HG02798 (cell line): Measurements from ENCODE around the gene ASPHD1.
A peak's percentile ranks its signal among the peaks of the same experiment; 100 is the strongest.
"Not testable (repeated sequence)": the region's sequence is repeated elsewhere in the genome, so short reads cannot be mapped to it uniquely, and the experiment has no call there.

Experiments
- ATAC-seq: cut with Tn5 transposase; IDR thresholded peaks from one replicate; pipeline ENCODE4 v1.9.1; 2021; ENCODE audit warnings: mild to moderate bottlenecking; ENCODE audit not compliant: unreplicated experiment, poor library complexity

Gene ASPHD1

DNA sequence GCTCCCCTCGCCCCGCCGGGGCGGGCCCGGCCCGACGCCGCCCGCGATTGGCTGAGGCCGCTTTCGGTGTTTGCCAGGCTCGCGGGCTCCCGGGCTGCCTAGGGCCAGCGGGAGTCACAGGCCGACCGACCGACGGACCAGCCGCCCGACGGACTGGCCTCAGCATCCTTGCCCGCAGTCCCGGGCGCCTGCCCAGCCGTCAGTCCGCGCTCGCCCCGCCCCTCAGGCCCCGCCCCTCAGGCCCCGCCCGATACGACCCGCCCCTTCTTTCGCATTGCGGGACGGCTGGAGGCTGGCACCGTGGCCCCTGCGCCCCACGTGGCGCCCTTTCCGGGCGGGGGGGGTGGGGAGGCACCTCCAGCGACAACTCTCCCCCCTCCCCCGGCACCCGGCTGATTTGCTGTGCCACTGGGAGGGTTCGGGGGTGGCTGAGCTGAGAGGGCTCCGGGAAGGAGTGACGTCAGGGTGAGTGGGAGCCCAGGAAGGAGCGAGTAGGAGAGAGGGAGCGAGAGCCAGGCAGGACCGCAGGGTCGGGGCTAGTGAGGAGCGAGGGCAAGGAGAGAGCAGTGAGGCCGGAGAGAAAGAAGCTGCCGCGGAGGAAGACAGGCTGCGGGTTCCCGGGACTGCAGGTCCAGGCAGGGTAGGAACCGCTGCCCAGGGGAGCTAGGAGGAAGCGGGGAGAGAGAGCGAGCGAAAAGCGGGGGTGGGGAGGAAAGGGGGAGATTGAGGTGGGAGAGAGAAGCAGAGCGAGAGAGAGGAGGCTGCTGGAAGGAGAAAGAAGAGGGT is at the start of gene ASPHD1:
ASPHD1 (plus strand) TSS at position 387 of the 786 bp plus-strand sequence. CDS start 484 bp downstream, outside the sequence.
- peak; percentile 75 for ATAC-seq

- ATAC-seq = no peak
Observed at GRCh38 chr16:29850998-29851397, 49.3 kb upstream of the ASPHD1 start.

DNA sequence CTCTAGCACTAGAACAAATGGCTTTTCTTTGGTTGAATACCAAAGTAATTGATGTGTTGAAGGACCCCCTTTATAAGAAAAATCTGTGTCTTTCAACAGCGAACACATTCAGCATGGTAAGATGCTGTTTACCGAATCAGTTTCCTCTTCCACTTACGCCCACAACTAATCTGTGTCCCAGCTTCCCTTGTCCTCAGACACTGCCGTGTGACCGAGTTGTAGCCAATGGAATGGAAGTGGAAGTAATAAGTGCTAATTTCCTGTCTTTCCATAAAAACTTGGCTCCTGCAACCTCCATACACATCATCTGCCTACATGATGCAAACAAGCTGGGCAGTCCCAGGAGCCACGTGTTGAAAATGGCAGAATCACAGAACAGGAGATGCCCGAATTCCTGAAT is 47.6 kb upstream of the ASPHD1 start:
- no peak for ATAC-seq

DNA sequence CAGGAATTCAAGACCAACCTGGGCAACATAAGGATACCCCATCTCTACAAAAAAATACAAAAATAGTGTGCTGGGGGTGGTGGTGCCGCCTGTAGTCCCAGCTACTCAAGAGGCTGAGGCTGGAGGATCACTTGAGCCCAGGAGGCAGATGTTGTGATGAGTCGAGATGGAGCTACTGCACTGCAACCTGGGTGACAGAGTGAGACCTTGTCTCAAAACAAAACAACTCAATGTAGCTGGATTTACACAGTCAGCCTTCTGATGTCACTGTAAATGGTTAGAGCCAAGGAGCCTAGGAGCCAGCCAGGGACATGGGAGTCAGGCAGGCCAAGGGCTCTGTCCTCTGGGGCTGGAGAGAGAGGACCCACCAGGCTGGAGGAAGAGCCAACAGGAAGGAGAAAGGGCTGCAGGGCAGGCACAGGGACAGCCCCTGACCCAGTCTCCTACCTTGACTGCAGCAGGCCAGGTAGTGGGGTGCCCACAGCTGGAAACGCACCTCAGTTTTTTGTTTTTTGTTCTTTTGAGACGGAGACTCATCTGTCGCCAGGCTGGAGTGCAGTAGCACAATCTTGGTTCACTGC is 45.7 kb upstream of the ASPHD1 start:
- ATAC-seq = no peak

DNA sequence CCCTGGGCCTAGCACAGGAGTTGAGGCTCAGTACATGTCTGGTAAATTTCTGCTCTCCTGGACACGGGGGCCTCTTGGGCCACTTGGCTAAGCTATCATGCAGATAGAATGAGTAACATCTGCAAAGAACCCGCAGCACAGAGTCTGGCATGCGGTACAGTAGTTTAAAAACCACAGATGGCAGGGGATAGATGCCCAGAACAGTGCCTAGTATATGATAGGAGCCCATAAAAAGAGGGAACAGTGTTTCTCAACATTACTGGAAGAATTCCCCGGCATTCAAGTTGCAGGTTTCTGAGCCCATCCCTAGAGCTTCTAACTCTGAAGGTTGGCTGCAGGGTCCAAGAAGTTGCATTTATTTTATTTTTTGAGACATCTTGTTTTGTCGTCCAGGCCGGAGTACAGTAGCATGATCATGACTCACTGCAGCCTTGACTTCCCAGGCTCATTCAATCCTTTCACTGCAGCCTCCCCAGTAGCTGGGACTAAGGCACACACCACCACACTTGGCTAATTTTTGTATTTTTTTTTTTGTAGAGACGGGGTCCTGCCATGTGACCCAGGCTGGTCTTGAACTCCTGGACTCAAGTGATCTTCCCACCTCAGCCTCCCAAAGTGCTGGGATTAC is 43.0 kb upstream of the ASPHD1 start:
- no peak for ATAC-seq

- ATAC-seq = no peak
Observed at GRCh38 chr16:29858149-29858849, 42.0 kb upstream of the ASPHD1 start.

- ATAC-seq = no peak
Observed at GRCh38 chr16:29858974-29859373, 41.3 kb upstream of the ASPHD1 start.

DNA sequence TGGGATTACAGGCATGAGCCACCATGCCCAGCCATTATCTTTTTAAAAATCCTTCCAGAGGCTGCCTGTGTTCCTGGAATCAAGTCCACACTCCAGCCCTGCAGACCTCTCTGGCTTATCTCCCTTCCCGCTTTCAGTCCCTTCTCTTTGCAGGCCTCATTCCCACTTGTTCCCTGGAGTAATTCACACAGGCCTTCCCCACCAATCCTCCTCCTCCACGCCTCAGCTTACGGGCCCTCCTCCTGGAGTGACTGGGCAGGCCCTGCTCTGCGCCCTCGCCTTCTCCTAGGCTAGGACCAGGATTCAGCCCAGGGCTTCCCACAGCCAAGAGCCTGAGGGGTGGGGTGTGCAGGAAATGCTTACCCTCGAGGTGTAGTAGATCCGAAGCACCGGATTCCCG is 40.1 kb upstream of the ASPHD1 start:
- ATAC-seq = no peak

GRCh38 chr16:29862383-29862883 is 37.9 kb upstream of the ASPHD1 start:
- ATAC-seq = peak; percentile 7

DNA sequence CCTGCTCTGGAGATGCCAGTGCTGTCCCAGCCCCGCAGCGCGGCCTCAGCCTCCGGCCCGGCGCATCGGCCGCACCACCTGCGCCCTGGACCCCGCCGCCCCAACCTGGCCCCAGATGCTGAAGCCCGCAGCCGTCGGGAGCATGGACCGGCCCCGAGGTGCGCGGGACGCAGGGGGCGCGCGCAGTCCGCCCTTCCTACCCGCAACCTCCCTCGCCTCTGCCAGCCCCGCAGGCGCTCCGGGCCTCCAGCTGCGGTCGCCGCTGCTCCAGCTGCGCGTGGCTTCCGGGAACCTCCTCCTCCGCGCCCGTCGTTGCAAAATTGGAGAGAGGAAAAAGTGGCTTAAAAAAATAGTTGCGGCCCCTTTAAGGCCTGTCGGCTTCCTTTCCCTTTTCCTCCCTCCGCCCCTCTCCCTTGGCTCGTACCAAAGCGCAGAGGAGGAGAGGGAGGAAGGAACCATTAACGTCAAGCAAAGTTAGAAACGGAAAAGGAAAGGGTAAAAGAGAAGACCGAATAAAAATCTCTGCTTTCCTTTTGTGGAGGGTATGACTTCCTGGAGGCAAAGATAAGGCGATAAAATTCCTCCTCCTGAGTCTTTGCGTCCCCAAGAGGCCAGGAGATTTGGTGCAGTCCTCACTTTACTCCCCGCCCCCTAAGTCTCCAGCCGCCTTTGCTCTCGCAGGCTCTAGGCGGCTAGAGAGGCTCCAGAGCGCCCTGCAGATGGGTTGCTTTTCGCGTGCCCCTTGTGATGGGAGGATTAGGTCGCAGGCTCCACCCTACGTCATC is 37.2 kb upstream of the ASPHD1 start, which contains the start of gene CDIPT:
CDIPT (minus strand) TSS at position 343 of the 785 bp plus-strand sequence. CDS start 369 bp downstream, outside the sequence.
- ATAC-seq = peak; percentile 94

DNA sequence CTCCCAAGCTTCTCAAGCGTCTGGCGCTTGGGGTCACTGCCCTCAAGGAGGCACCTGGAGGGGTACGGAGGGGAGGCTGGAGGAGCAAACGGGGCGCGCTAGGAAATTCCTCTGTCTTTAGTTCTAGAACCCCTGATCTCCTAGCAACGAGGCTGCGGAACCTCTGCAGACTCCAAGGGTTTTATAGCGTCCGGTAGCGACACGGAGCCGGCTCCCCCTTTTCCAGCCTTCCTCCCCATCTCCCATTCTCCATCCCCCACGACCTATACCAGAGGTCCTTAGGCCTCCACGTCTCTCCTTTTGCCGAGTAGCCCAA is 36.7 kb upstream of the ASPHD1 start:
- no peak for ATAC-seq

- ATAC-seq = no peak
Observed at GRCh38 chr16:29864205-29864604, 36.1 kb upstream of the ASPHD1 start.

DNA sequence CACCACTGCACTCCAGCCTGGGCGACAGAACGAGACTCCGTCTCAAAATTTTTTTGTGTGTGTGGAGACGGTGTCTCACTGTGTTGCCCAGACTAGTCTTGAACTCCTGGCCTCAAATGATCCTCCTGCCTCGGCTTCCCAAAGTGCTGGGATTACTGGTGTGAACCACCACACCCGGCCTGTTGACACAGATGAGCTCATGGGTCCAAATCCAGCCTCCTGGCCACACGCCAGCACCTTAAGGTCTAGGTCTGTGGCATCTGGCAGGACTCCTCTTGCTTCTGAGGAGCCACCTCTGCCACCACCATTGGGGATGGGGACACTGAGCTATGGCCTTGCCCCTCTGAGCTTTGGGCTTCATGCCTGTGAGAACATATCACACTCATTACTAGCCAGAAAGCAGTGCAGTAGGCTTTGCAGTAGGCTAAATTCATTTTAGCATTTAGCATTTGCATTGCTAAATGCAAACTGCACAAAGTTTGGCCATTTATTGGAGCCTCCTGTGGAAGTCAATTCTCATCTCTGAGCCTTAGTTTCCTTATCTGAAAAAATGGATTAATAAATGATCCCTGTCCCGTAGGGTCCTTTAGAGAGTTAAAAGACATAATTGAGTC is 31.8 kb upstream of the ASPHD1 start:
- ATAC-seq = no peak

- not testable (repeated sequence) for ATAC-seq
Observed at GRCh38 chr16:29869067-29869466, 31.2 kb upstream of the ASPHD1 start.

GRCh38 chr16:29871822-29872546 is 28.3 kb upstream of the ASPHD1 start:
- ATAC-seq = no peak

DNA sequence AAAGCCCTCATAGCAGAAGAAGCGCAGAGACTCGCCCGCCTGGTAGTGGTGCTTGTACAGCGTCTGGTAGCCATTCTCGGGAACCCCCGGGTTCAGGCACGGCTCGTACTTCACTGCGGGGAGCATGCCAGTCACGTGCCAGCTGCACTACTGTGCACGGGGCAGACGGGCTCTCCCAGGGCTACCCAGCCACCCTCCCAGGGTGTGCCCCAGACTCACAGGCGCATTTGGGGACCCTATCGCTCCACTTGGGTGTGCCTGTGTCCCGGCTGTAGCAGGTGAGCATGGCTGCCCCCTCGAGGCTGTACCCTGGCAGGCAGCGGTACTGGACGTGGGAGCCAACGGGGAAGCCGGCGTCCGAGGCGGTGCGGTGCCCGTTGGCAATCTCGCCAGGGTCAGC is 27.0 kb upstream of the ASPHD1 start:
- no peak for ATAC-seq

DNA sequence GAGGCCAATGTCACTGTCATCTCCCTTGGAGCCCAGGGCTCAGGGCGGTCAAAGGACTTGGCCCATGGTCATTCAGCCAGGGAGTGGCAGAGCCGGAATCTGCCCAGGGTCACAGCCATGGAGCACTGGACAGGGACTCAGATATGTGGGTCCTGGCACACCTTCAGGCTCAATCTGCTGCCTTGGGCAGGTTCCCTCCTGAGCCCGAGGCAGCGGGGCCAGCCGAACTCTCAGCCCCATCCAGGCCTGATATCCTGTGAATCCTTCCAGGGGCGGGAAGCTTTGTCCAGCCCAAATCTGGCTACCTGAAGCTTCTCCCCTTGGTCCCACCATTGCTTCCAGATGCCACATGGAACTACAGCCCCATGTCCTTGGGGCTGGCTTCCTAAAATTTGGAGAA is 25.1 kb upstream of the ASPHD1 start:
- no peak for ATAC-seq

DNA sequence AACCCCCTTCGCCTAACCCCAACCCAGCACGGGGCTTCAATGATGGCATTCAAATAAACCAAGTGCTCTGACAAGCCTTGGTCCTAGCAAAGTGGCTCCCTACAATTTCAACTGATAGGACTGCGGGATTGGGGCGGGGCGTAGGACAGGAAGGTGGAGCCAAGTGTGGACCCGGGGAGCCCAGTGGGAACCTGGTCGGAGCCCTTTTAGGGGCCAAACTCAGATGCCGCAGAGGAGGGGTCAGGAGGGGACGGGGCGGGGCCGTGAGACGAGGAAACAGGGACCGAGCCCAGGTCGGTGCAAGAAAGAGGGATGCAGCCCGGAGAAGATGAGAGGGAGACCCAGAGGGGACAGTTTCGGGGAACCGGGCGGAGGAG is 24.1 kb upstream of the ASPHD1 start:
- no peak for ATAC-seq
